CD8-positive, alpha-beta memory T cell (primary cell): ENCODE data around the gene SUSD4. TPM values are rescaled to one million over a fixed set of nuclear protein-coding genes. Genes with fewer than 3 reads are reported as not detected.

Source experiments
- CTCF ChIA-PET: fragments of 350-600 bp; sonication (Branson Sonifier 250); formaldehyde crosslinking; loops from one replicate; lab custom pipeline; 2021; ENCODE audit warnings: antibody characterized with exemption; lab: Charles Lee
- POLR2A ChIA-PET: fragments of 350-600 bp; sonication (Branson Sonifier 250); formaldehyde crosslinking; loops from one replicate; lab custom pipeline; 2021; ENCODE audit warnings: antibody characterized with exemption; lab: Charles Lee
- DNase-seq, 5 donors: peaks; one replicate each; pipeline versions ENCODE4 v3.0.0 to v3.0.0-alpha.2; 2020 to 2022; ENCODE audit warnings: mixed read lengths in 1 of 5
- H3K27ac ChIP-seq: one replicate; pipeline ENCODE4 v1.7.0; 2013; ENCODE audit warnings: low read depth, mild to moderate bottlenecking, low read length, moderate library complexity
- H3K27me3 ChIP-seq: 2 replicates; pipeline ENCODE4 v1.7.0; 2013; ENCODE audit warnings: low read length, mild to moderate bottlenecking; ENCODE audit not compliant: insufficient read depth, poor library complexity, severe bottlenecking
- H3K36me3 ChIP-seq: 2 replicates; pipeline ENCODE4 v1.7.0; 2013; ENCODE audit warnings: mild to moderate bottlenecking, low read length, moderate library complexity; ENCODE audit not compliant: insufficient read depth
- H3K4me1 ChIP-seq: 2 replicates; pipeline ENCODE4 v1.7.0; 2013; ENCODE audit warnings: mild to moderate bottlenecking, low read length, moderate library complexity; ENCODE audit not compliant: insufficient read depth
- H3K4me3 ChIP-seq: 2 replicates; pipeline ENCODE4 v1.7.0; 2013; ENCODE audit warnings: mild to moderate bottlenecking, low read length
- H3K9me3 ChIP-seq: 2 replicates; pipeline ENCODE4 v1.7.0; 2013; ENCODE audit warnings: mild to moderate bottlenecking, low read length
- H3K27ac Mint-ChIP-seq, 8 donors: one replicate each; pipeline ENCODE4 v1.8.0; 2020 to 2021; ENCODE audit warnings: mixed read lengths in 8 of 8, mild to moderate bottlenecking in 6 of 8, inconsistent platforms in 3 of 8, moderate library complexity in 3 of 8
- H3K27me3 Mint-ChIP-seq, 2 donors: one replicate each; pipeline ENCODE4 v1.8.0; 2020 to 2021; ENCODE audit warnings: mixed read lengths in 2 of 2, mild to moderate bottlenecking in 1 of 2, moderate library complexity in 1 of 2
- H3K36me3 Mint-ChIP-seq, 3 donors: one replicate each; pipeline ENCODE4 v1.8.0; 2020 to 2021; ENCODE audit warnings: mixed read lengths in 3 of 3, inconsistent platforms in 1 of 3, mild to moderate bottlenecking in 1 of 3
- H3K4me1 Mint-ChIP-seq, 3 donors: one replicate each; pipeline ENCODE4 v1.8.0; 2020 to 2021; ENCODE audit warnings: mixed read lengths in 3 of 3, inconsistent platforms in 1 of 3, mild to moderate bottlenecking in 1 of 3
- H3K4me3 Mint-ChIP-seq, 7 donors: one replicate each; pipeline ENCODE4 v1.8.0; 2020 to 2021; ENCODE audit warnings: mixed read lengths in 7 of 7, mild to moderate bottlenecking in 6 of 7, moderate library complexity in 4 of 7, inconsistent platforms in 2 of 7
- H3K9me3 Mint-ChIP-seq, 5 donors: one replicate each; pipeline ENCODE4 v1.8.0; 2020 to 2022; ENCODE audit warnings: mixed read lengths in 5 of 5, mild to moderate bottlenecking in 3 of 5, moderate library complexity in 2 of 5, inconsistent platforms in 1 of 5
- polyA plus RNA-seq: library from polyadenylated mRNA; unstranded; fragments of 300-500 nt; fragmentation: Illumina TruSeq; gene quantifications from one replicate; pipeline ENCODE4 v1.2.3, GENCODE V29; 2021
- total RNA-seq, 2 experiments: library from RNA; stranded (reverse); gene quantifications; one replicate each; pipeline ENCODE4 v1.2.3, GENCODE V29; 2021

SUSD4 gene
- total and polyA plus RNA-seq, 3 experiments from 2014 or later = 0.16 to 4.2 (median 0.18) TPM

GRCh38 chr1:223234534-223234933, 129.4 kb downstream of the SUSD4 start:
- ChIA-PET CTCF (no interaction called here), POLR2A (no interaction called here)
- H3K36me3 Mint-ChIP-seq = no peaks in the 10 kb centered on the region
- H3K27ac Mint-ChIP-seq = peak overlapping the region in 1 of 8 donors; percentile 76
- DNase-seq = no peak
- H3K4me3 Mint-ChIP-seq = no peak overlapping the region
- H3K9me3 Mint-ChIP-seq = peaks cover 0 to 5% (median 0%) of the 10 kb centered on the region in 5 donors
- H3K27me3 Mint-ChIP-seq = no peaks in the 10 kb centered on the region
- no peak overlapping the region for H3K4me3 ChIP-seq
- peaks cover 10 to 43% (median 15%) of the 10 kb centered on the region in 3 donors for H3K4me1 Mint-ChIP-seq
- H3K27me3 ChIP-seq = no peaks in the 10 kb centered on the region
- no peaks in the 10 kb centered on the region for H3K9me3 ChIP-seq
- no peaks in the 10 kb centered on the region for H3K36me3 ChIP-seq
- no peak overlapping the region for H3K27ac ChIP-seq
- H3K4me1 ChIP-seq = peaks cover 55% of the 10 kb centered on the region

GRCh38 chr1:223234170-223234514, 129.8 kb downstream of the SUSD4 start:
- no peak overlapping the region for H3K4me3 ChIP-seq
- H3K27ac Mint-ChIP-seq = peak overlapping the region in 2 of 8 donors; percentile 24 to 42
- DNase-seq = no peak
- no peak overlapping the region for H3K27ac ChIP-seq
- no peaks in the 10 kb centered on the region for H3K36me3 ChIP-seq
- POLR2A ChIA-PET = no interaction called here
- no peaks in the 10 kb centered on the region for H3K9me3 ChIP-seq
- no peak overlapping the region for H3K4me3 Mint-ChIP-seq
- peaks cover 0 to 5% (median 0%) of the 10 kb centered on the region in 5 donors for H3K9me3 Mint-ChIP-seq
- H3K27me3 ChIP-seq = no peaks in the 10 kb centered on the region
- H3K36me3 Mint-ChIP-seq = no peaks in the 10 kb centered on the region
- peaks cover 58% of the 10 kb centered on the region for H3K4me1 ChIP-seq
- CTCF ChIA-PET = no interaction called here
- peaks cover 10 to 46% (median 15%) of the 10 kb centered on the region in 3 donors for H3K4me1 Mint-ChIP-seq
- no peaks in the 10 kb centered on the region for H3K27me3 Mint-ChIP-seq

- H3K4me1 ChIP-seq = peaks cover 64% of the 10 kb centered on the region
- H3K4me3 ChIP-seq = no peak overlapping the region
- no peak for DNase-seq
- CTCF ChIA-PET = interaction anchor here (1.3 kb wide), 1 partner anchor 11 kb away, joined by 3 read pairs; no protein-coding TSS in a partner anchor
- no peaks in the 10 kb centered on the region for H3K27me3 ChIP-seq
- peaks cover 0 to 5% (median 0%) of the 10 kb centered on the region in 5 donors for H3K9me3 Mint-ChIP-seq
- H3K4me1 Mint-ChIP-seq = peaks cover 10 to 50% (median 15%) of the 10 kb centered on the region in 3 donors
- peak overlapping the region in 3 of 8 donors; percentile 14 to 79 (median 24) for H3K27ac Mint-ChIP-seq
- no peaks in the 10 kb centered on the region for H3K9me3 ChIP-seq
- POLR2A ChIA-PET = no interaction called here
- no peaks in the 10 kb centered on the region for H3K36me3 Mint-ChIP-seq
- H3K4me3 Mint-ChIP-seq = peak overlapping the region in 1 of 7 donors; percentile 20
- H3K27ac ChIP-seq = peak overlapping the region; percentile 17
- H3K36me3 ChIP-seq = no peaks in the 10 kb centered on the region
- no peaks in the 10 kb centered on the region for H3K27me3 Mint-ChIP-seq
Measured at GRCh38 chr1:223233410-223234169, 130.4 kb downstream of the SUSD4 start.

GRCh38 chr1:223233019-223233409, 131.0 kb downstream of the SUSD4 start:
- H3K27ac Mint-ChIP-seq = no peak overlapping the region
- peaks cover 10 to 54% (median 15%) of the 10 kb centered on the region in 3 donors for H3K4me1 Mint-ChIP-seq
- Histone ChIP-seq H3K4me1 (peaks cover 69% of the 10 kb centered on the region), H3K36me3 (no peaks in the 10 kb centered on the region), H3K4me3 (no peak overlapping the region), H3K9me3 (no peaks in the 10 kb centered on the region), H3K27ac (peak overlapping the region; percentile 17), H3K27me3 (no peaks in the 10 kb centered on the region)
- CTCF ChIA-PET = interaction anchor here (1.3 kb wide), 1 partner anchor 12 kb away, joined by 3 read pairs; no protein-coding TSS in a partner anchor
- no peak overlapping the region for H3K4me3 Mint-ChIP-seq
- no peak for DNase-seq
- H3K36me3 Mint-ChIP-seq = no peaks in the 10 kb centered on the region
- H3K9me3 Mint-ChIP-seq = peaks cover 0 to 5% (median 0%) of the 10 kb centered on the region in 5 donors
- POLR2A ChIA-PET = no interaction called here
- H3K27me3 Mint-ChIP-seq = peaks cover 0 to 4% of the 10 kb centered on the region in 2 donors

- H3K36me3 Mint-ChIP-seq = peaks cover 0 to 2% (median 0%) of the 10 kb centered on the region in 3 donors
- no peaks in the 10 kb centered on the region for H3K36me3 ChIP-seq
- no peaks in the 10 kb centered on the region for H3K9me3 ChIP-seq
- H3K27me3 Mint-ChIP-seq = peaks cover 5 to 6% of the 10 kb centered on the region in 2 donors
- no peak overlapping the region for H3K27ac ChIP-seq
- peaks cover 10 to 54% (median 15%) of the 10 kb centered on the region in 3 donors for H3K4me1 Mint-ChIP-seq
- CTCF ChIA-PET = interaction anchor here (1.0 kb wide), 1 partner anchor 108 kb away, joined by 3 read pairs; no protein-coding TSS in a partner anchor
- H3K4me1 ChIP-seq = peaks cover 69% of the 10 kb centered on the region
- no peaks in the 10 kb centered on the region for H3K27me3 ChIP-seq
- H3K9me3 Mint-ChIP-seq = peaks cover 0 to 2% (median 0%) of the 10 kb centered on the region in 5 donors
- POLR2A ChIA-PET = no interaction called here
- no peak overlapping the region for H3K4me3 ChIP-seq
- peak overlapping the region in 2 of 8 donors; percentile 46 to 50 for H3K27ac Mint-ChIP-seq
- H3K4me3 Mint-ChIP-seq = no peak overlapping the region
- DNase-seq = no peak
Measured at GRCh38 chr1:223231581-223231980, 132.4 kb downstream of the SUSD4 start.

- Histone ChIP-seq H3K36me3 (no peaks in the 10 kb centered on the region), H3K4me1 (peaks cover 69% of the 10 kb centered on the region), H3K4me3 (no peak overlapping the region), H3K9me3 (no peaks in the 10 kb centered on the region), H3K27ac (no peak overlapping the region), H3K27me3 (no peaks in the 10 kb centered on the region)
- H3K9me3 Mint-ChIP-seq = no peaks in the 10 kb centered on the region
- peaks cover 0 to 2% (median 0%) of the 10 kb centered on the region in 3 donors for H3K36me3 Mint-ChIP-seq
- DNase-seq = no peak
- ChIA-PET CTCF (interaction anchor here (1.0 kb wide), 1 partner anchor 107 kb away, joined by 3 read pairs; no protein-coding TSS in a partner anchor), POLR2A (no interaction called here)
- H3K27me3 Mint-ChIP-seq = peaks cover 5 to 6% of the 10 kb centered on the region in 2 donors
- H3K4me1 Mint-ChIP-seq = peaks cover 10 to 54% (median 15%) of the 10 kb centered on the region in 3 donors
- peak overlapping the region in 1 of 7 donors; percentile 66 for H3K4me3 Mint-ChIP-seq
- H3K27ac Mint-ChIP-seq = peak overlapping the region in 6 of 8 donors; percentile 50 to 90 (median 74)
Measured at GRCh38 chr1:223231011-223231572, 132.9 kb downstream of the SUSD4 start.

- peaks cover 5 to 9% of the 10 kb centered on the region in 2 donors for H3K27me3 Mint-ChIP-seq
- H3K36me3 ChIP-seq = no peaks in the 10 kb centered on the region
- no peaks in the 10 kb centered on the region for H3K9me3 Mint-ChIP-seq
- H3K4me1 ChIP-seq = peaks cover 69% of the 10 kb centered on the region
- H3K27me3 ChIP-seq = no peaks in the 10 kb centered on the region
- peak in 1 of 5 donors; percentile 38 for DNase-seq
- H3K9me3 ChIP-seq = no peaks in the 10 kb centered on the region
- CTCF ChIA-PET = no interaction called here
- peak overlapping the region in 5 of 7 donors; percentile 26 to 66 (median 51) for H3K4me3 Mint-ChIP-seq
- H3K27ac Mint-ChIP-seq = peak overlapping the region in 7 of 8 donors; percentile 55 to 90 (median 74)
- no peak overlapping the region for H3K27ac ChIP-seq
- no peak overlapping the region for H3K4me3 ChIP-seq
- peaks cover 0 to 3% (median 0%) of the 10 kb centered on the region in 3 donors for H3K36me3 Mint-ChIP-seq
- peaks cover 10 to 54% (median 15%) of the 10 kb centered on the region in 3 donors for H3K4me1 Mint-ChIP-seq
- POLR2A ChIA-PET = no interaction called here
Measured at GRCh38 chr1:223230161-223230881, 133.7 kb downstream of the SUSD4 start.
